HepG2 (cell line): ENCODE measurements around the gene NME8. TPM values are rescaled to one million over a fixed set of nuclear protein-coding genes. Genes with fewer than 3 reads are reported as not detected.

Experiments
- MTF1 ChIP-seq: sonication (generic); formaldehyde crosslinking; IDR thresholded peaks from 2 replicates; pipeline ENCODE4 v1.5.0; 2020; ENCODE audit warnings: missing genetic modification reagents
- MTF2 ChIP-seq: sonication (generic); formaldehyde crosslinking; IDR thresholded peaks from 2 replicates; pipeline ENCODE4 v1.5.0; 2020; ENCODE audit warnings: missing genetic modification reagents, borderline replicate concordance
- NAIF1 ChIP-seq: sonication (generic); formaldehyde crosslinking; IDR thresholded peaks from 2 replicates; pipeline ENCODE4 v1.5.0; 2020; ENCODE audit warnings: mild to moderate bottlenecking, missing genetic modification reagents, borderline replicate concordance
- TP53 ChIP-seq: sonication (generic); formaldehyde crosslinking; conservative IDR thresholded peaks from 2 replicates; pipeline ENCODE4 v1.4.0; 2020; ENCODE audit warnings: missing genetic modification reagents
- ZKSCAN1 ChIP-seq: fragments of 150-350 bp; IDR thresholded peaks from 2 replicates; pipeline ENCODE4 v1.6.1; 2014; ENCODE audit warnings: low read length
- ZMYM4 ChIP-seq: sonication (generic); formaldehyde crosslinking; IDR thresholded peaks from 2 replicates; pipeline ENCODE4 v1.8.1; 2023; ENCODE audit warnings: mild to moderate bottlenecking, missing genetic modification reagents
- ZNF274 ChIP-seq: sonication (generic); formaldehyde crosslinking; IDR thresholded peaks from 2 replicates; pipeline ENCODE4 v1.5.1; 2020; ENCODE audit warnings: mild to moderate bottlenecking, missing genetic modification reagents
- ZNF326 ChIP-seq: sonication (generic); formaldehyde crosslinking; IDR thresholded peaks from 2 replicates; pipeline ENCODE4 v1.4.0; 2020; ENCODE audit warnings: missing genetic modification reagents, borderline replicate concordance
- ZNF724P ChIP-seq: sonication (generic); formaldehyde crosslinking; IDR thresholded peaks from 2 replicates; pipeline ENCODE4 v1.8.0; 2022; ENCODE audit warnings: missing genetic modification reagents, borderline replicate concordance
- ZNF746 ChIP-seq: sonication (generic); formaldehyde crosslinking; IDR thresholded peaks from 2 replicates; pipeline ENCODE4 v1.8.0; 2022; ENCODE audit warnings: mild to moderate bottlenecking, missing genetic modification reagents
- ZNF773 ChIP-seq: sonication (generic); formaldehyde crosslinking; IDR thresholded peaks from 2 replicates; pipeline ENCODE4 v1.4.0; 2020; ENCODE audit warnings: missing genetic modification reagents, borderline replicate concordance
- ZNF780A ChIP-seq: sonication (generic); formaldehyde crosslinking; IDR thresholded peaks from 2 replicates; pipeline ENCODE4 v1.8.0; 2022; ENCODE audit warnings: mild to moderate bottlenecking, missing genetic modification reagents, moderate library complexity
- polyA plus RNA-seq, 8 experiments: library from polyadenylated mRNA; depleted of rRNA in 3 of 8; stranded (reverse) in 7 of 8; unstranded in 1 of 8; fragments of >200 nt; fragmentation: Illumina TruSeq in 4 of 8; extraction: Trizol in 4 of 8; gene quantifications; 2 replicates each; pipeline versions ENCODE4 v1.2.1 to v1.2.3, GENCODE V29; 2011 to 2016; ENCODE audit warnings: low read depth in 4 of 8, missing spikeins in 1 of 8, mixed read lengths in 1 of 8; ENCODE audit not compliant: insufficient read depth in 1 of 8
- total RNA-seq, 5 experiments: library from RNA; depleted of rRNA; stranded (reverse); fragments of >200 nt; fragmentation: Illumina TruSeq; extraction: Trizol; gene quantifications; 2 replicates each; pipeline ENCODE4 v1.2.3, GENCODE V29; 2016; ENCODE audit warnings: low read depth in 1 of 5
- TF ChIP-seq, protein P1 (sequence below): sonication (generic); formaldehyde crosslinking; IDR thresholded peaks from 2 replicates; pipeline ENCODE4 v1.5.0; 2020; ENCODE audit warnings: missing genetic modification reagents
- TF ChIP-seq, protein P2 (sequence below): sonication (generic); formaldehyde crosslinking; IDR thresholded peaks from 2 replicates; pipeline ENCODE4 v1.4.0; 2020; ENCODE audit warnings: missing genetic modification reagents, borderline replicate concordance
- TF ChIP-seq, protein P3 (sequence below), 2 experiments: sonication (generic) in 1 of 2; formaldehyde crosslinking in 1 of 2; IDR thresholded peaks; 2 replicates each; pipeline versions ENCODE4 v1.6.1 to v1.9.0; 2014 to 2022; ENCODE audit warnings: antibody characterized with exemption in 1 of 2, borderline replicate concordance in 1 of 2, inconsistent platforms in 1 of 2, low read depth in 1 of 2, missing genetic modification reagents in 1 of 2
- TF ChIP-seq, protein P4 (sequence below): IDR thresholded peaks from 2 replicates; pipeline ENCODE4 v1.6.1; 2016; ENCODE audit warnings: low read depth, control low read depth

The NME8 gene
- total and polyA plus RNA-seq, 2 of the 13 experiments (the other 11 are each of a cell fraction or from before 2014, with no cell fraction given), result not detected

DNA sequence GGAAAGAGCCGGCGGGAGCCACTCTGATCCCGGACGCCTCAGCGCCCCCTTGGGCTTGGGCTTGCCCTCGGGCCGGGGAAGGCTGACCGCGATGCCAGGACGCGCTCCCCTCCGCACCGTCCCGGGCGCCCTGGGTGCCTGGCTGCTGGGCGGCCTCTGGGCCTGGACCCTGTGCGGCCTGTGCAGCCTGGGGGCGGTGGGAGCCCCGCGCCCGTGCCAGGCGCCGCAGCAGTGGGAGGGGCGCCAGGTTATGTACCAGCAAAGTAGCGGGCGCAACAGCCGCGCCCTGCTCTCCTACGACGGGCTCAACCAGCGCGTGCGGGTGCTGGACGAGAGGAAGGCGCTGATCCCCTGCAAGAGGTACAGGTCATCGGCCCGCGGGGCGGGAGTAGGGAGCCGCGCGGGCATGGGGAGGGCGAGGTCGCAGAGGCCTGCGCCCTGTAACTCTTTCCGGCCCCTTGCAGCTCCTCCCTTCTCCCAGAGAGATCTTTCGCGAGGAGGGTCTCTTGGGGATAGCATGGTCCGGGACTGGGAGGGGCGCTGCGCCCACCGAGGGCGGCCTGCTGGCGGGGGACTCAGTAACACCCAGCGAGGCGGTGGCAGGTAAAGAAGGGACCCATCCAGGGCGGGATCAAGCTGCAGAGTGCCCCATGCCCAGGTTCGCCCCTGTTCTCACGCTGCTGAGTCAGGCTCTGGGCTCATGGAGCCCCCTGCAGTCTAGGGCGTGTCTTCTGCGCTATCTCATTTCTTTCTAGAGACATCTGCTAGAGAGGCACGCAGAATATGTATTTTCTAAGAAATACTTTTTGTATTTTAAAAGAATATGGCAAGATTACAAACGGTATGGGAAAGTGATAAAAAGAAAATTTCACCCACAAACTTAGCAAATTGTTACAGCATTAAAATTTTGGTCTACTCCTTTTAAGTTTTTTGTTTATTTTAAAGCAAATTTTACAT lies 72.7 kb downstream of the NME8 start (continued):
- TF ChIP-seq, protein P1, sequence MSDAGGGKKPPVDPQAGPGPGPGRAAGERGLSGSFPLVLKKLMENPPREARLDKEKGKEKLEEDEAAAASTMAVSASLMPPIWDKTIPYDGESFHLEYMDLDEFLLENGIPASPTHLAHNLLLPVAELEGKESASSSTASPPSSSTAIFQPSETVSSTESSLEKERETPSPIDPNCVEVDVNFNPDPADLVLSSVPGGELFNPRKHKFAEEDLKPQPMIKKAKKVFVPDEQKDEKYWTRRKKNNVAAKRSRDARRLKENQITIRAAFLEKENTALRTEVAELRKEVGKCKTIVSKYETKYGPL (CRISPR knock-in tag), result 0 out of 2 replicates have a peak, but pooled peaks have one; percentile 26
- TF ChIP-seq, protein P2, sequence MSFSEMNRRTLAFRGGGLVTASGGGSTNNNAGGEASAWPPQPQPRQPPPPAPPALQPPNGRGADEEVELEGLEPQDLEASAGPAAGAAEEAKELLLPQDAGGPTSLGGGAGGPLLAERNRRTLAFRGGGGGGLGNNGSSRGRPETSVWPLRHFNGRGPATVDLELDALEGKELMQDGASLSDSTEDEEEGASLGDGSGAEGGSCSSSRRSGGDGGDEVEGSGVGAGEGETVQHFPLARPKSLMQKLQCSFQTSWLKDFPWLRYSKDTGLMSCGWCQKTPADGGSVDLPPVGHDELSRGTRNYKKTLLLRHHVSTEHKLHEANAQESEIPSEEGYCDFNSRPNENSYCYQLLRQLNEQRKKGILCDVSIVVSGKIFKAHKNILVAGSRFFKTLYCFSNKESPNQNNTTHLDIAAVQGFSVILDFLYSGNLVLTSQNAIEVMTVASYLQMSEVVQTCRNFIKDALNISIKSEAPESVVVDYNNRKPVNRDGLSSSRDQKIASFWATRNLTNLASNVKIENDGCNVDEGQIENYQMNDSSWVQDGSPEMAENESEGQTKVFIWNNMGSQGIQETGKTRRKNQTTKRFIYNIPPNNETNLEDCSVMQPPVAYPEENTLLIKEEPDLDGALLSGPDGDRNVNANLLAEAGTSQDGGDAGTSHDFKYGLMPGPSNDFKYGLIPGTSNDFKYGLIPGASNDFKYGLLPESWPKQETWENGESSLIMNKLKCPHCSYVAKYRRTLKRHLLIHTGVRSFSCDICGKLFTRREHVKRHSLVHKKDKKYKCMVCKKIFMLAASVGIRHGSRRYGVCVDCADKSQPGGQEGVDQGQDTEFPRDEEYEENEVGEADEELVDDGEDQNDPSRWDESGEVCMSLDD (CRISPR knock-in tag), result peak; percentile 73; the same call in 1 of the 2 replicates
- TF ChIP-seq TP53 (CRISPR knock-in tag) (no peak), MTF1 (CRISPR knock-in tag) (peak; percentile 80; the same call in 1 of the 2 replicates), ZNF326 (CRISPR knock-in tag) (no peak), ZMYM4 (CRISPR knock-in tag) (peak; percentile 51; the same call in 1 of the 2 replicates), ZNF780A (no peak), ZKSCAN1 (no peak), ZNF724P (CRISPR knock-in tag) (peak; percentile 6; the same call in 1 of the 2 replicates), MTF2 (CRISPR knock-in tag) (0 out of 2 replicates have a peak, but pooled peaks have one; percentile 31), ZNF746 (CRISPR knock-in tag) (0 out of 2 replicates have a peak, but pooled peaks have one; percentile 17), ZNF274 (peak; percentile 92), NAIF1 (CRISPR knock-in tag) (no peak), ZNF773 (CRISPR knock-in tag) (no peak)
- TF ChIP-seq, protein P3, sequence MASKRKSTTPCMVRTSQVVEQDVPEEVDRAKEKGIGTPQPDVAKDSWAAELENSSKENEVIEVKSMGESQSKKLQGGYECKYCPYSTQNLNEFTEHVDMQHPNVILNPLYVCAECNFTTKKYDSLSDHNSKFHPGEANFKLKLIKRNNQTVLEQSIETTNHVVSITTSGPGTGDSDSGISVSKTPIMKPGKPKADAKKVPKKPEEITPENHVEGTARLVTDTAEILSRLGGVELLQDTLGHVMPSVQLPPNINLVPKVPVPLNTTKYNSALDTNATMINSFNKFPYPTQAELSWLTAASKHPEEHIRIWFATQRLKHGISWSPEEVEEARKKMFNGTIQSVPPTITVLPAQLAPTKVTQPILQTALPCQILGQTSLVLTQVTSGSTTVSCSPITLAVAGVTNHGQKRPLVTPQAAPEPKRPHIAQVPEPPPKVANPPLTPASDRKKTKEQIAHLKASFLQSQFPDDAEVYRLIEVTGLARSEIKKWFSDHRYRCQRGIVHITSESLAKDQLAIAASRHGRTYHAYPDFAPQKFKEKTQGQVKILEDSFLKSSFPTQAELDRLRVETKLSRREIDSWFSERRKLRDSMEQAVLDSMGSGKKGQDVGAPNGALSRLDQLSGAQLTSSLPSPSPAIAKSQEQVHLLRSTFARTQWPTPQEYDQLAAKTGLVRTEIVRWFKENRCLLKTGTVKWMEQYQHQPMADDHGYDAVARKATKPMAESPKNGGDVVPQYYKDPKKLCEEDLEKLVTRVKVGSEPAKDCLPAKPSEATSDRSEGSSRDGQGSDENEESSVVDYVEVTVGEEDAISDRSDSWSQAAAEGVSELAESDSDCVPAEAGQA (IDR thresholded peaks at IDR 0.05; ENCODE audit: low read depth), result no peak
- TF ChIP-seq, protein P3 (CRISPR knock-in tag; IDR thresholded peaks at IDR 0.05; ENCODE audit: borderline replicate concordance), result 0 out of 2 replicates have a peak, but pooled peaks have one; percentile 57
- TF ChIP-seq, protein P4, sequence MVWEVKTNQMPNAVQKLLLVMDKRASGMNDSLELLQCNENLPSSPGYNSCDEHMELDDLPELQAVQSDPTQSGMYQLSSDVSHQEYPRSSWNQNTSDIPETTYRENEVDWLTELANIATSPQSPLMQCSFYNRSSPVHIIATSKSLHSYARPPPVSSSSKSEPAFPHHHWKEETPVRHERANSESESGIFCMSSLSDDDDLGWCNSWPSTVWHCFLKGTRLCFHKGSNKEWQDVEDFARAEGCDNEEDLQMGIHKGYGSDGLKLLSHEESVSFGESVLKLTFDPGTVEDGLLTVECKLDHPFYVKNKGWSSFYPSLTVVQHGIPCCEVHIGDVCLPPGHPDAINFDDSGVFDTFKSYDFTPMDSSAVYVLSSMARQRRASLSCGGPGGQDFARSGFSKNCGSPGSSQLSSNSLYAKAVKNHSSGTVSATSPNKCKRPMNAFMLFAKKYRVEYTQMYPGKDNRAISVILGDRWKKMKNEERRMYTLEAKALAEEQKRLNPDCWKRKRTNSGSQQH (CRISPR knock-in tag), result no peak
